Measurements from ENCODE around the gene ARHGEF28.

Gene ARHGEF28, protein sequence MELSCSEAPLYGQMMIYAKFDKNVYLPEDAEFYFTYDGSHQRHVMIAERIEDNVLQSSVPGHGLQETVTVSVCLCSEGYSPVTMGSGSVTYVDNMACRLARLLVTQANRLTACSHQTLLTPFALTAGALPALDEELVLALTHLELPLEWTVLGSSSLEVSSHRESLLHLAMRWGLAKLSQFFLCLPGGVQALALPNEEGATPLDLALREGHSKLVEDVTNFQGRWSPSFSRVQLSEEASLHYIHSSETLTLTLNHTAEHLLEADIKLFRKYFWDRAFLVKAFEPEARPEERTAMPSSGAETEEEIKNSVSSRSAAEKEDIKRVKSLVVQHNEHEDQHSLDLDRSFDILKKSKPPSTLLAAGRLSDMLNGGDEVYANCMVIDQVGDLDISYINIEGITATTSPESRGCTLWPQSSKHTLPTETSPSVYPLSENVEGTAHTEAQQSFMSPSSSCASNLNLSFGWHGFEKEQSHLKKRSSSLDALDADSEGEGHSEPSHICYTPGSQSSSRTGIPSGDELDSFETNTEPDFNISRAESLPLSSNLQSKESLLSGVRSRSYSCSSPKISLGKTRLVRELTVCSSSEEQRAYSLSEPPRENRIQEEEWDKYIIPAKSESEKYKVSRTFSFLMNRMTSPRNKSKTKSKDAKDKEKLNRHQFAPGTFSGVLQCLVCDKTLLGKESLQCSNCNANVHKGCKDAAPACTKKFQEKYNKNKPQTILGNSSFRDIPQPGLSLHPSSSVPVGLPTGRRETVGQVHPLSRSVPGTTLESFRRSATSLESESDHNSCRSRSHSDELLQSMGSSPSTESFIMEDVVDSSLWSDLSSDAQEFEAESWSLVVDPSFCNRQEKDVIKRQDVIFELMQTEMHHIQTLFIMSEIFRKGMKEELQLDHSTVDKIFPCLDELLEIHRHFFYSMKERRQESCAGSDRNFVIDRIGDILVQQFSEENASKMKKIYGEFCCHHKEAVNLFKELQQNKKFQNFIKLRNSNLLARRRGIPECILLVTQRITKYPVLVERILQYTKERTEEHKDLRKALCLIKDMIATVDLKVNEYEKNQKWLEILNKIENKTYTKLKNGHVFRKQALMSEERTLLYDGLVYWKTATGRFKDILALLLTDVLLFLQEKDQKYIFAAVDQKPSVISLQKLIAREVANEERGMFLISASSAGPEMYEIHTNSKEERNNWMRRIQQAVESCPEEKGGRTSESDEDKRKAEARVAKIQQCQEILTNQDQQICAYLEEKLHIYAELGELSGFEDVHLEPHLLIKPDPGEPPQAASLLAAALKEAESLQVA (N-terminal part only)

GRCh38 chr5:73625944-73626811, at the start of gene ARHGEF28:
ARHGEF28 (plus strand) TSS chr5:73626196; CDS start chr5:73684852, 58,656 bp downstream.
- no peak for DNase-seq (ENCODE audit: low read depth)

- DNase-seq (ENCODE audit: low read depth) = no peak
Observed at GRCh38 chr5:73582285-73583145, 43.5 kb upstream of the ARHGEF28 start.

DNA sequence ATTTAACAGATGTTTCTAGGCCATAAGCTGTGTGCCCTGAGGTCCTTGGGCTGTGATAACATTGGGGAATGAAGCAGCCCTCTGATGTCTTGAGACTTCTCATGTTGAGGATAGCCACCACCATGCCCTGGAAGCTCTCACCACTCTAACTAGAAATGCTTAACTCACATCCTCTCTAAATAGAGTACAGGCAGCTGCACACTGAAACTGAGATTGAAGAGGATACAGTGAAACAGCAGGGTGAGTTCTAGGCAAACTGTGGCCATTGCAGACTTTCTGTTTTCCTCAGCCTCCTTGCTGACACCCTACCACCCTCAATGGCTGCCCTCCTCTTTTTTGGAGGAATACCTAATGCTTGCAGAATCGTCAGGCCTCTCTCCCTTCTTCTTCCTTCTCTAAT, 38.1 kb upstream of the ARHGEF28 start:
- no peak for DNase-seq (ENCODE audit: low read depth)

DNA sequence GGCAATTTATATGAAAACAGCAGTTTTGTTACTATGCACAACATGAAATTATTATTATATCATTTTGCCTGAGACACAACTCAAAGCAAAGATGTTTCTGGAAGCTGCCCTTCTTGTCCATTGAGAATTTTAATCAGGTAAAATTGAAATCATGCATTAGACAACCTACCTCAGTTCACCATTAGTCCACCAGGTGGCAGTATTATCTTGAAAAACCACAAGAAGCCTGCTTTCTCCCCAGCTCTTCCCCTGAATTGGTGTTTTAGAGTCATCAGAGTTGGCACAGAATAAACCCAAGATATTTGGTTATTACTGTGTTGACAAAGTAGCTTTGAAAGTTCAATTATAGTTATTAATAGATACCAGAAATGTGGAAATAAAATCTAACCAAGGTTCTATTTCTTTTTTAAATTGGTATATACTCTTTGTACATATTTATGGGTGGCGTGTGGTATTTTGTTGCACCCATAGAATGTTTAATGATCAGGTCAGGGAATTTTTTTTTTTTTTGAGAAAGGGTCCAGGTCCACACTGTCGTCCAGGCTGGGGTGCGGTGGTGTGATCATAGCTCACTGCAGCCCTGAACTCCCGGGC, 34.8 kb upstream of the ARHGEF28 start:
- peak; percentile 36 for DNase-seq (ENCODE audit: low read depth)

DNA sequence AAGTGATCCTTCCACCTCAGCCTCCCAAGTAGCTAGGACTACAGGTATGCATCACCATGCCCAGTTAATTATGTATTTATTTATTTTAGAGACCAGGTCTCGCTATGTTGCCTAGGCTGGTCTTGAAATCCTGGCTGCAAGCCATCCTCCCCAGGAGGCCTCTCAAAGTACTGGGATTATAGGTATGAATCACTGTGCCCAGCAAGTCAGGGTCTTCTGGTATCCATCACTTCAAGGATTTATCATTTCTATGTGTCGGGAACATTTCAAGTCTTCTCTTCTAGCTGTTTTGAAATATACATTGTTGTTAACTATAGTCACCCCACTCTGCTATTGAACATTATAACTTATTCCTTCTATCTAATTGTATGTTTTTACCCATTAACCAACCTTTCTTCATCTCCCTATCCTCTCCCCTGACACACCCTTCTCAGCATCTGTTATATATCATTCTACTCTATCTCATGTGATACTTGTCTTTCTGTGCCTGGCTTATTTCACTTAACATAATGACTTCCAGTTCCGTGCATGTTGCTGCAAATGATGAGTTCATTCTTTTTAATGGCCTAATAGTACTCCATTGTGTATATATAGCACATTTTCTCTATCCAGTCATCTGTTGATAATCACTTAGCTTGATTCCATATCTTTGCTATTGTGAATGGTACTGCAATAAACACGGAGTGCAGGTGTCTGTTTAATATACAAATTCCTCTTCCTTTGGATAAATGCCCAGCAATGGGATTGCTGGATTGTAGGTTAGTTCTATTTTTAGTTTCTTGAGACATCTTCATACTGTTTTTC, 34.1 kb upstream of the ARHGEF28 start:
- DNase-seq (ENCODE audit: low read depth) = no peak

DNA sequence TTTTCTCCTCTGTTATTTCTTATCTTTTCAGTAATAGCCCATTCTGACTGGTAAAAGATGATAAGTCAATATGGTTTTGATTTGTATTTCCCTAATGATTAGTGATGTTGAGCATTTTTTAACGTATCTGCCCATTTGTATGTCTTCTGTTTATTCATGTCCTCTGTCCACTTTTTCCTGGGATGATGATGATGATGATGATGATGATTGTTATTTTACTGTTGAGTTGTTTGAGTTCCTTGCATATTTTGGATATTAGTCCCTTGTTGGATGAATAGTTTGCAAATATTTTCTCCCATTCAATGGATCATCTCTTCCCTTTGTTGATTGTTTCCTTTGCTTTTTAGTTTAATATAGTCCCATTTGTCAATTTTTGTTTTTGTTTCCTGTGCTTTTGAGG, 33.4 kb upstream of the ARHGEF28 start:
- DNase-seq (ENCODE audit: low read depth) = no peak

- no peak for DNase-seq (ENCODE audit: low read depth)
Observed at GRCh38 chr5:73596705-73597328, 29.2 kb upstream of the ARHGEF28 start.

- DNase-seq (ENCODE audit: low read depth) = no peak
Observed at GRCh38 chr5:73599380-73599779, 26.6 kb upstream of the ARHGEF28 start.

DNA sequence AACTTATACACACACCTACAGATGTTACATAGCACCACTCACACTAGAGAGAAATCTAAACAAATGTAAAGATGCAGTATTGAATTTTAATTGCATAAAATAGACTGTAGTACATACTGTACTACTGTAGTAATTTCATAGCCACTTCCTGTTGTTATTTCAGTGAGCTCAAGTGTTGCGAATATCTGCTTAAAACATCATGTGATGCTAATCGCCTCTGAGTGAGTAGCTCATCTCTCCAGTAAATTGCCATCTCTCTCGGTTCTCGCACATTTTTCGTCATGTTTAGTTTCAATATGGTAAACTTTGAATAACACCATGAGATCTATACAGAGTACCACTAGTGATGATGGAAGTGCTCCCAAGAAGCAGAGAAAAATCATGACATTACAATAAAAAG, 22.0 kb upstream of the ARHGEF28 start:
- no peak for DNase-seq (ENCODE audit: low read depth)

DNA sequence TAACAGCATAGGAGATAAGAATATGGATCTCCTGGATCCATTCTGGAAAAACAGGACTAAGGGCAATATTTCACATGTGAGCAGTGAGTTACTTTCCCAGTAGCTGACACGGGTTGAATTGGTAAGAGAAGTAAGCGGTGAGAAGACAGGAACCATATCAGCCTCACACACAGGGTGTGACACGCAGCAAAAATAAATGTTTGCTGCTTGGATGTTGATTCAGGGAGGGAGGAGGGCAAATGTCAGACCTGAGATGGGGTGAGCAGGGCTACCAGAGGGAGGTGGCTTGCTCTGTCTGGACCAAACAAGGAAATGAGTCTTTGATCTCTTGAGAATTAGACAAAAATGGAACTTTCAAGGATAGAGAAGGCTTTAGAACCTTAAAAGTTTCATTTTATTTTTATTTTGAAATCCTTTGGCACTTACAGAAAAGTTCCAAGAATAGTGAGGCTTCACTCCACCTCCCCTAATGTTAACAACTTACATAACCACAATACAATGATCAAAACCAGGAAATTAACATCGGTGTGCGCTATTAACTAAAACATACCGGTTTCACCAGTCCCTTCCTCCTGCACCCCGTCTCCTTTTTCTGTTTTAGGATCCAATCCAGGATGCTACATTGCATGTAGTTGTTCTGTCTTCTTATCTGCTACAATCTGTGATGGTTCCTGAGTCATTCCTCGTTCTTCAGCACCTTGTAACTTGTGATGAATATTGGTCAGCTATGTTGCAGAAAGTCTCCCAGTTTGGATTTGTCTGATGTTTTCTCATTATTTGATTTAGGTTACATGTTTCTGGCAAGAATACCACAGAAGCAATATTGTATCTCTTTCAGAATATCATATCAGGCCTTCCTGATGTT, 20.5 kb upstream of the ARHGEF28 start:
- no peak for DNase-seq (ENCODE audit: low read depth)

DNA sequence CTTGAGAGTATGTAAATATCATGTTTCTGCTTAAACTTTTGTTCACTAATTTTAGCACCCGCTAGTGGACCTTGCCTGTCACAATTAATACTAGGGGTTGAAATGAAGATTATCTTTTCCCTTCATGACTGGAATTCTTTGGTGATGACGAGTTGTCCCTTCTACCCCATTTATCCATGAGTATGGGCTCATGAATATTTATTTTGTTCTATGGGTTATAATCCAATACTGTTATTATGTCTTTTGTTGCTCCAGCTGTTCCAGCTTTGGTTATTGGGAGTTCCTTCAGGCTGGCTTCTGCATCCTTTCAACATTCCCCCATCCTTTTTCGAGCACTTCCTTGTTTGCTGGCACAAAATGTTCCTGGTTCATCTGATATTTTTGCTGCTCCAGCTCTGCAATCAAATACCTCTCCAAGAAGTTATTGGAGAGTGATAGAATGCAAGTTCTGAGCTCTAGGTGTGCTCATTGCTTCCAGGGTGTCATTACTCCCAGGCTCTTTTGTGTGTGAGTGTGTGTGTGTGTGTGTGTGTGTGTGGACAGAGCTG, 19.7 kb upstream of the ARHGEF28 start:
- DNase-seq (ENCODE audit: low read depth) = no peak

DNA sequence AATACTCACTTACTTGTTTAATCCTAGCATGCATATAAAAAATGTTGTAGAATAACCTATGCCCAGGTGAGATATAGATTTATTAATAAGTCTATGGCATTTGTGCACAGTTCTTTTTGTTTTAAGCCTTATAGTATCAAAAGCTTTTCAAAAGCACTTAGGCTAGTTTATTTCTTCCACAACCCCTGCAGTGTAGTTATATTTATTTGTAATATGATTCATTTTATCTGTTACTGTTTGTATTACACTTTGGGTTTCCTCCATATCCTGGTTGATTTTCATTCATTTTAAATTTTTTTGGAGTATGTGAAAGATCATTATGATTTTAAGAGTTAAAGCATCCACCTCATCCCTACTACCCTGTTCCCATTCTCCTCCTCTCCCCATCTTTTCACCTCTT, 18.8 kb upstream of the ARHGEF28 start:
- DNase-seq (ENCODE audit: low read depth) = no peak

GRCh38 chr5:73612799-73613198, 13.2 kb upstream of the ARHGEF28 start:
- DNase-seq (ENCODE audit: low read depth) = no peak

GRCh38 chr5:73615085-73615484, 10.9 kb upstream of the ARHGEF28 start:
- no peak for DNase-seq (ENCODE audit: low read depth)

- DNase-seq (ENCODE audit: low read depth) = no peak
Observed at GRCh38 chr5:73615947-73616346, 10.0 kb upstream of the ARHGEF28 start.

DNA sequence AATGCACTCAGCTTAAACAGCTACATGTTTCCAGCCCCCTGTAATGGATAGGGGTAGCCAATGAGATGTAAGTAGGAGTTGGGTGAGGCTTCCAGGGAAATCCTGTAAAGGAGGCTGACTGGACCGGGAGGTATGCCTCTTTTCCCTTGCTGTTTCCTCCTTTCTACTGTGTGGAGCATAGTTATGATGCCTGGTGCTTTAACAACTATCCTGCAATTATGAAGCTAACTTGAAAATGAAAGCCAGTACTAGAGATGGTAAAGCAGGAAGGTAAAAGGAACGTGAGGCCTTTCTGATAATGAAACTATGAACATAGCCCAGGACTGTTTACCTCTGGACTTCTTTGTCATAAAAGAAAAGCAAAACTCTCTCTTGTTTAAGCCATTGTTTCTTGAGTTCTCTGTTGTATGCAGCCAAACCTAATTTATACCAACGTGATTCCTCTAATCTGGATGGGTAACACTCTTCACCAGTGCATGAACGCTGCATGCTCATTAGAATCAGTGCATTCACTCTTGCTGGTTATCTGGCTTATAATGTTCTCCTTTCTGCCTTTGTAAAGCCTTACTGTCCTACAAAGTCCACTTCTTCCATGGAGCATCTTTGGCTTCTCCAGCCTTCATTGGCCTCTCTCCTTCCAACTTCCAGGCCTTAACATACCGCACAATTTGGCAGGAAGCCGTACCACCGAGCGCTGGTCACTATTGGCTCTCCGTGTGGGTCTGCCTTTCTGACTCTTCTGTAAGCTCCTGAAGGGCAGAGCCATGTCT, 8.3 kb upstream of the ARHGEF28 start:
- DNase-seq (ENCODE audit: low read depth) = no peak
